AG04449 (cell line): Measurements from ENCODE around the gene VRK2.

Experiments used
- CTCF ChIA-PET: fragments of 350-600 bp; formaldehyde crosslinking; extraction: SDS; loops from one replicate; lab custom pipeline; 2021; ENCODE audit warnings: antibody characterized with exemption; lab: Yijun Ruan, JAX
- POLR2A ChIA-PET: fragments of 400-600, 350-600 bp; formaldehyde crosslinking; extraction: SDS; loops from one replicate; lab custom pipeline; 2020; ENCODE audit warnings: antibody characterized with exemption, inconsistent platforms; lab: Yijun Ruan, JAX
- DNase-seq: peaks from one replicate; pipeline ENCODE4 v3.0.0-alpha.2; 2010; ENCODE audit warnings: low read depth, low spot score
- H3K4me3 ChIP-seq: 2 replicates; pipeline ENCODE4 v1.5.1; 2011; ENCODE audit warnings: low read depth, mild to moderate bottlenecking, control low read depth, low read length
- CTCF ChIP-seq: IDR thresholded peaks from one replicate; pipeline ENCODE4 v1.5.1; 2011; ENCODE audit warnings: mild to moderate bottlenecking, moderate library complexity, low read length, control low read depth, inconsistent platforms; ENCODE audit not compliant: insufficient read depth; ENCODE audit errors: missing control alignments

The VRK2 gene

GRCh38 chr2:58120626-58121229 lies 74.1 kb downstream of the VRK2 start:
- no peak for TF ChIP-seq CTCF
- no peak overlapping the region for H3K4me3 ChIP-seq
- no peak for DNase-seq
- POLR2A ChIA-PET, result no interaction called here
- CTCF ChIA-PET, result interaction anchor here (1.2 to 1.7 kb wide), 2 partner anchors 9 kb away, joined by 3 to 5 read pairs; no protein-coding TSS in a partner anchor

- ChIA-PET POLR2A (no interaction called here), CTCF (interaction anchor here (1.0 kb wide), 1 partner anchor 10 kb away, joined by 3 read pairs; no protein-coding TSS in a partner anchor)
- no peak for DNase-seq
- no peak overlapping the region for H3K4me3 ChIP-seq
- TF ChIP-seq CTCF, result no peak
Observed at GRCh38 chr2:58122040-58122439, 75.4 kb downstream of the VRK2 start.

- H3K4me3 ChIP-seq, result no peak overlapping the region
- ChIA-PET POLR2A (no interaction called here), CTCF (interaction anchor here (1.0 kb wide), 1 partner anchor 10 kb away, joined by 3 read pairs; no protein-coding TSS in a partner anchor)
- no peak for DNase-seq
- no peak for TF ChIP-seq CTCF
Observed at GRCh38 chr2:58122540-58122939, 75.9 kb downstream of the VRK2 start.

GRCh38 chr2:58127111-58127510 lies 80.5 kb downstream of the VRK2 start:
- ChIA-PET POLR2A (no interaction called here), CTCF (no interaction called here)
- H3K4me3 ChIP-seq, result no peak overlapping the region
- no peak for DNase-seq
- no peak for TF ChIP-seq CTCF

- no peak for DNase-seq
- POLR2A ChIA-PET, result no interaction called here
- no peak for TF ChIP-seq CTCF
- no peak overlapping the region for H3K4me3 ChIP-seq
- CTCF ChIA-PET, result interaction anchor here (0.7 to 1.8 kb wide), 3 partner anchors 9 to 321 kb away, joined by 3 to 6 read pairs (median 3); no protein-coding TSS in a partner anchor
Observed at GRCh38 chr2:58130238-58130637, 83.6 kb downstream of the VRK2 start.

- no peak for TF ChIP-seq CTCF
- ChIA-PET CTCF (interaction anchor here (0.6 to 2.3 kb wide), 12 partner anchors 9 to 335 kb away, joined by 3 to 25 read pairs (median 4); no protein-coding TSS in a partner anchor), POLR2A (no interaction called here)
- no peak for DNase-seq
- H3K4me3 ChIP-seq, result no peak overlapping the region
Observed at GRCh38 chr2:58131191-58132011, 84.8 kb downstream of the VRK2 start.
